Subcutaneous abdominal adipose tissue (tissue), 5 donors: Measurements from ENCODE around the gene GAGE10.
"Not testable (repeated sequence)": the region's sequence is repeated elsewhere in the genome, so short reads cannot be mapped to it uniquely, and the experiment has no call there.

Source experiments
- H3K27ac ChIP-seq: one replicate; pipeline ENCODE4 v1.7.0; 2013; ENCODE audit warnings: low read depth, mild to moderate bottlenecking, inconsistent platforms, low read length, moderate library complexity
- H3K27me3 ChIP-seq, 5 donors: one replicate each; pipeline ENCODE4 v1.7.0; 2013; ENCODE audit warnings: low read length in 5 of 5, inconsistent platforms in 1 of 5; ENCODE audit not compliant: control insufficient read depth in 5 of 5, insufficient read depth in 4 of 5
- H3K36me3 ChIP-seq, 5 donors: one replicate each; pipeline ENCODE4 v1.7.0; 2013; ENCODE audit warnings: low read length in 5 of 5; ENCODE audit not compliant: control insufficient read depth in 5 of 5, insufficient read depth in 5 of 5
- H3K4me1 ChIP-seq, 5 donors: one replicate each; pipeline ENCODE4 v1.7.0; 2013; ENCODE audit warnings: low read length in 5 of 5, mild to moderate bottlenecking in 3 of 5, moderate library complexity in 1 of 5; ENCODE audit not compliant: control insufficient read depth in 5 of 5, insufficient read depth in 5 of 5
- H3K4me3 ChIP-seq, 5 donors: one replicate each; pipeline ENCODE4 v1.7.0; 2013; ENCODE audit warnings: low read length in 5 of 5, low read depth in 1 of 5
- H3K9ac ChIP-seq, 5 donors: one replicate each; pipeline ENCODE4 v1.7.0; 2013; ENCODE audit warnings: low read length in 5 of 5, mild to moderate bottlenecking in 4 of 5, moderate library complexity in 3 of 5
- H3K9me3 ChIP-seq, 5 donors: one replicate each; pipeline ENCODE4 v1.7.0; 2013; ENCODE audit warnings: low read length in 5 of 5; ENCODE audit not compliant: control insufficient read depth in 5 of 5
- donor health status: healthy.
- donor health status: healthy.
- donor health status: healthy.
- donor health status: healthy.
- donor health status: healthy.

GAGE10 gene

DNA sequence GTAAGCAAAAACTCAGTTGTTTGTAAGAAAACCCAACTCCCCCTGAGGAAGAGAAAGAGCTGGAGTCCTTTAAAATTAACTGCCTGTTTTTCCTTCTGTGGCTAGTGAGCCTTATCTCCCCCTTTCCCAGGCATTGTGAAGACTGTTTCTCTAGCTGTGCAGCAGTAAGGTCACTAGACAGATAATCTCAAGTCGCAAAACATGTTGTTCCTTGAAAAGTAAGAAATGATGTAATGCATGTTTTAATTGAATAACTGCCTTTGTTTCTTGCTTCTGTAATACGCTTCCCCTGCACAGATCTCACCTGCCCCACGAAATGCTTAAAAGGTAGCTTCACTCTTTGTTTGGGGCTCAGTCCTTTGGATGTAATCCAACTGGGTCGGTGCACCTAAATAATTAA lies 12.6 kb downstream of the GAGE10 start:
- Histone ChIP-seq H3K4me3 (no peak overlapping the region), H3K4me1 (no peaks in the 10 kb centered on the region), H3K9me3 (no peaks in the 10 kb centered on the region), H3K27ac (no peak overlapping the region), H3K27me3 (peaks cover 0 to 6% (median 0%) of the 10 kb centered on the region in 5 donors), H3K9ac (no peak overlapping the region), H3K36me3 (no peaks in the 10 kb centered on the region)

DNA sequence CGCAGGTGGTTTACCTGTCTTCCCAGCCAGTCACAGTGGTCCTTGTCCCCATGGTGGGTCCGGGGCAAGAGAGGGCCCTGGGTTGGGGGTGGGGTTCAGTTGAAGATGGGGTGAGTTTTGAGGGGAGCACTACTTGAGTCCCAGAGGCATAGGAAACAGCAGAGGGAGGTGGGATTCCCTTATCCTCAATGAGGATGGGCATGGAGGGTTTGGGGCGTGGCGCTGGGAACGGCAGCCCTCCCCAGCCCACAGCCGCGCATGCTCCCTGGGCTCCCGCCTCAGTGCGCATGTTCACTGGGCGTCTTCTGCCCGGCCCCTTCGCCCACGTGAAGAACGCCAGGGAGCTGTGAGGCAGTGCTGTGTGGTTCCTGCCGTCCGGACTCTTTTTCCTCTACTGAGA lies 18.3 kb downstream of the GAGE10 start, which contains the start of gene GAGE12J:
GAGE12J (plus strand) TSS at position 301 of the 400 bp plus-strand sequence. CDS start 1,157 bp downstream, outside the sequence.
- H3K9ac ChIP-seq, H3K4me3 ChIP-seq, H3K9me3 ChIP-seq, H3K27me3 ChIP-seq, H3K4me1 ChIP-seq, H3K36me3 ChIP-seq, H3K27ac ChIP-seq: not testable (repeated sequence)

DNA sequence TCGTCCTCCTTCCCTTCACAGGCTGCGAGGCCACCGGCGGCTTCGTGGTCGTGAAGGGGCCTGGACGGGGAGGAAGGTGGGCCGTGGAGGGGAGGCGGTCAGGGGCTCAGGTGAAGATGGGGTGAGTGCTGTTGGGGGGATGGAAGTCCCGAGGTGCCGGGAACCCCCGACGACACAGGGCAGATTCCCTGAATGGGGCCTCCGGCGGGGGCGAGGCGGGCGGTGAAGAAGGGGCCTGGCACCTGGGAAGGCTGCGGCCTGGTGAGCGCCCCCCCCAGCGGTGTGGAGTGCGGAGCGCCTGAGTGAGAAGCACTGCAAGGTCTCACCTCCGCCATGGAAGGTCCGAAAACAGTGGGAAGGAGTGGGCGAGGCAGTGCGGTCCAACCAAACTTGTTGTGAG lies 18.8 kb downstream of the GAGE10 start:
- not testable (repeated sequence) for H3K9ac ChIP-seq, H3K27ac ChIP-seq, H3K4me1 ChIP-seq, H3K9me3 ChIP-seq, H3K36me3 ChIP-seq, H3K27me3 ChIP-seq, H3K4me3 ChIP-seq

DNA sequence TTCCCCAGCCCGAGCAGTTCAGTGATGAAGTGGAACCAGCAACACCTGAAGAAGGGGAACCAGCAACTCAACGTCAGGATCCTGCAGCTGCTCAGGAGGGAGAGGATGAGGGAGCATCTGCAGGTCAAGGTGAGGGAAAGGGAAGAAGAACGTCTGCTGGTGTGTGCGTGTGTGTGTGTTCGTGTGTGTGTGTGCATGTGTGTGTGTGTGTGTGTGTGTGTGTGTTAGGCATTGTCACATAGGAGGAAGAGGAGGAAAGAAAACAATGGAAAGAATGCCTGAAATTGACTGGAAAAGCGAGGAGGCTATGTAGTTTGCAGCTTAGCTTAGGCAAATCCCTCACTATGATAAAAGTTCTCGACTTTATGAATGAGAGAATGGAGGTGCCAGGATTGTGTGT lies 20.3 kb downstream of the GAGE10 start:
- H3K9ac ChIP-seq, H3K36me3 ChIP-seq, H3K9me3 ChIP-seq, H3K27me3 ChIP-seq, H3K4me3 ChIP-seq, H3K4me1 ChIP-seq, H3K27ac ChIP-seq: not testable (repeated sequence)

DNA sequence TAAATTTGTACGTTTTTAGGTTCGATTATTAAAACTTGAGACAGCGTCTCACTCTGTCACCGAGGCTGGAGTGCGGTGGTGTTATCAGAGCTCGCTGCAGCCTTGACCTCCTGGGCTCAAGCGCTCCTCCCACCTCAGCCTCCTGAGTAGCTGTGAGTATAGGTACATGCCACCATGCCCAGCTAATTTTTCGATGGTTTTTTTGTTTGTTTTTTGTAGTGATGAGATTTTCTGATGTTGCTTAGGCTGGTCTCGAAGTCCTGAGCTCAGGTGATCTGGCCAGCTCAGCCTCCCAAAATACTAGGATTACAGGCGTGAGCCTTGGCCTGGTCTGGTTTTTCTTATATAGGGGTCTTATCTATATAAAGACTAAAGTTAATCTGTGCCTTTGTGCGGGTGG lies 27.0 kb downstream of the GAGE10 start:
- H3K4me1 ChIP-seq, H3K27ac ChIP-seq, H3K36me3 ChIP-seq, H3K27me3 ChIP-seq, H3K4me3 ChIP-seq, H3K9ac ChIP-seq, H3K9me3 ChIP-seq: not testable (repeated sequence)

DNA sequence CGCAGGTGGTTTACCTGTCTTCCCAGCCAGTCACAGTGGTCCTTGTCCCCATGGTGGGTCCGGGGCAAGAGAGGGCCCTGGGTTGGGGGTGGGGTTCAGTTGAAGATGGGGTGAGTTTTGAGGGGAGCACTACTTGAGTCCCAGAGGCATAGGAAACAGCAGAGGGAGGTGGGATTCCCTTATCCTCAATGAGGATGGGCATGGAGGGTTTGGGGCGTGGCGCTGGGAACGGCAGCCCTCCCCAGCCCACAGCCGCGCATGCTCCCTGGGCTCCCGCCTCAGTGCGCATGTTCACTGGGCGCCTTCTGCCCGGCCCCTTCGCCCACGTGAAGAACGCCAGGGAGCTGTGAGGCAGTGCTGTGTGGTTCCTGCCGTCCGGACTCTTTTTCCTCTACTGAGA lies 27.8 kb downstream of the GAGE10 start, which contains the start of gene GAGE13:
GAGE13 (plus strand) TSS at position 301 of the 400 bp plus-strand sequence. CDS start 1,156 bp downstream, outside the sequence.
- H3K9ac ChIP-seq, H3K36me3 ChIP-seq, H3K27ac ChIP-seq, H3K27me3 ChIP-seq, H3K9me3 ChIP-seq, H3K4me1 ChIP-seq, H3K4me3 ChIP-seq: not testable (repeated sequence)

DNA sequence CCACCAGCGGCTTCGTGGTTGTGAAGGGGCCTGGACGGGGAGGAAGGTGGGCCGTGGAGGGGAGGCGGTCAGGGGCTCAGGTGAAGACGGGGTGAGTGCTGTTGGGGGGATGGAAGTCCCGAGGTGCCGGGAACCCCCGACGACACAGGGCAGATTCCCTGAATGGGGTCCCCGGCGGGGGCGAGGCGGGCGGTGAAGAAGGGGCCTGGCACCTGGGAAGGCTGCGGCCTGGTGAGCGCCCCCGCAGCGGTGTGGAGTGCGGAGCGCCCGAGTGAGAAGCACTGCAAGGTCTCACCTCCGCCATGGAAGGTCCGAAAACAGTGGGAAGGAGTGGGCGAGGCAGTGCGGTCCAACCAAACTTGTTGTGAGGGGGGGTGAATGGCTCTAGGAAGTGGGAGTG lies 28.4 kb downstream of the GAGE10 start:
- not testable (repeated sequence) for H3K9ac ChIP-seq, H3K9me3 ChIP-seq, H3K27ac ChIP-seq, H3K27me3 ChIP-seq, H3K4me3 ChIP-seq, H3K36me3 ChIP-seq, H3K4me1 ChIP-seq

DNA sequence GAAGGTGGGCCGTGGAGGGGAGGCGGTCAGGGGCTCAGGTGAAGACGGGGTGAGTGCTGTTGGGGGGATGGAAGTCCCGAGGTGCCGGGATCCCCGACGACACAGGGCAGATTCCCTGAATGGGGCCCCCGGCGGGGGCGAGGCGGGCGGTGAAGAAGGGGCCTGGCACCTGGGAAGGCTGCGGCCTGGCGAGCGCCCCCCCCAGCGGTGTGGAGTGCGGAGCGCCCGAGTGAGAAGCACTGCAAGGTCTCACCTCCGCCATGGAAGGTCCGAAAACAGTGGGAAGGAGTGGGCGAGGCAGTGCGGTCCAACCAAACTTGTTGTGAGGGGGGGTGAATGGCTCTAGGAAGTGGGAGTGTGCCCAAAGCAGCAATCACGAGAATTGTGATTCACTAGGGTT lies 38.0 kb downstream of the GAGE10 start:
- not testable (repeated sequence) for H3K27ac ChIP-seq, H3K4me1 ChIP-seq, H3K36me3 ChIP-seq, H3K9ac ChIP-seq, H3K27me3 ChIP-seq, H3K4me3 ChIP-seq, H3K9me3 ChIP-seq

DNA sequence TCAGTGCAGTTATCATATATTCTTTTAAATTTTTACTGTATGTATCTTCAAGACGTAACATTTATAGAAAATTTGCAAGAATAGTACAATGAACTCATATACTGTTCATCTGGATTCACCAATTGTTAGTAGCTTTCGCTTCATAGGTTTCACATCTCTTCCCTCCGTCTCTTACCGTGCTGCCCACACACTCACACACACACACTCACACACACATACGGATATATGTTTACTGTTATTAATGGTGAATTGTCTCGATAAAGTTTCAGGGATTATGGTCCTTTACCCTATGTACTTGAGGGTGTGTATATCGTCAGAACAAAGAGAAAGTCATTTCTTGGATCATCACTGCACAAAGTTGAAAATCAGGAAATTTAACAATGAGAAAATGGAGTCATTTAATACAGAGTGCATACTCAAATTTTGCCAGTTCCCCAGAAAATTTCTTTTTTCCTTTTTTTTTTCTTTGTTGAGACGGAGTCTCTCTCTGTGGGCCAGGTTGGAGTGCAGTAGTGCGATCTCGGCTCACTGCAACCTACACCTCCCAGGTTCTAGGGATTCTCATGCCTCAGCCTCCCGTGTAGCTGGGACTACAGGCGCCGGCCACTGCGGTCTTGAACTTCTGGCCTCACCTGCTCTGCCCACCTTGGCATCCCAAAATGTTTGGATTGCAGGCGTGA lies 41.2 kb downstream of the GAGE10 start:
- H3K27me3 ChIP-seq, H3K4me3 ChIP-seq, H3K9me3 ChIP-seq, H3K36me3 ChIP-seq, H3K4me1 ChIP-seq, H3K9ac ChIP-seq, H3K27ac ChIP-seq: not testable (repeated sequence)

DNA sequence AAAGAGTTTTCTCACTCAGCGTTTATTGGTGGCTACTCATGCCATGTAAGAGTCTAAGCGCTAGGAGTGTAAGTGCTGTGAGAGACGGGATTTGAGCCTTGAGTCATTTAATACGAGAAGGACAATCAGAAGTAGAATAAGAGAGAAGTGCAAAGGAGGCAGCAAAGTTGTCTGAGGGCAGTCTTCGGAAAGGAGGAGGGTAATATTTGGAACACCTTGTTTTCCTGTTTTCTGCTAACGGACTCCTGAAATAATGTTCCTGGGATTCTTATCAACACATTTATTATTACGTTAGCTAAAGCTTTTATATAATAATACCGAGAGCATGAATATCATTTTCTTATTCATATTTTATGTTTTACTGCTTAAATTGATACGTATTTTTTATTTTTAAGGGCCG lies 42.0 kb downstream of the GAGE10 start:
- not testable (repeated sequence) for H3K36me3 ChIP-seq, H3K27ac ChIP-seq, H3K4me1 ChIP-seq, H3K9me3 ChIP-seq, H3K9ac ChIP-seq, H3K4me3 ChIP-seq, H3K27me3 ChIP-seq

DNA sequence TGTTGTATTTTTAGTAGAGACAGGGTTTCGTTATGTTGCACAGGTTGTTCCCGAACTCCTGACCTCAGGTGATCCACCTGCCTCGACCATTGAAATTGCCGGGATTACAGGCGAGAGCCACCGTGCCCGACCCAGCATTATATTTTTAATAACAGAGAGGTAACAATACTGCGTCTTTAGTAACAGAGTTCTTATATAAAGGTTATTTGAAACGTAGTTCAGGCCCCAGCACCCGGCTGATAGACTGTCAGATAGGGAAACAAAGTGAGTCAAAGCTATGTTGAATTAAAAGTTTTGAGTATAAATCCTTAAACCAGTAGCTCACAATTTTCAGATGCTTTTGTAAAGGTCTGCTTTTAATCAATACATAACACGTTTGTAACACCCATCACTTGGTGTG lies 42.7 kb downstream of the GAGE10 start:
- not testable (repeated sequence) for H3K27me3 ChIP-seq, H3K4me1 ChIP-seq, H3K36me3 ChIP-seq, H3K4me3 ChIP-seq, H3K9me3 ChIP-seq, H3K9ac ChIP-seq, H3K27ac ChIP-seq
